NCI-H748 treated with DMSO at 0.1 percent for 48 hours (cell line): ENCODE measurements around the gene C4orf54.

Experiments
- DNase-seq: peaks from one replicate; lab custom pipeline; 2025; lab: John Stamatoyannopoulos, UW

C4orf54 gene

GRCh38 chr4:99657798-99658197 lies at the start of gene C4orf54:
TSS of gene C4orf54 (minus strand) at chr4:99657828. CDS start at chr4:99654648, 3,180 bp downstream.
- no peak for DNase-seq

- DNase-seq = no peak
These were observed 48.3 kb upstream of the C4orf54 start for GRCh38 chr4:99705891-99706290.

- DNase-seq = no peak
These were observed 39.2 kb upstream of the C4orf54 start for GRCh38 chr4:99696801-99697200.

- no peak for DNase-seq
These were observed 35.5 kb upstream of the C4orf54 start for GRCh38 chr4:99693140-99693539.

DNA sequence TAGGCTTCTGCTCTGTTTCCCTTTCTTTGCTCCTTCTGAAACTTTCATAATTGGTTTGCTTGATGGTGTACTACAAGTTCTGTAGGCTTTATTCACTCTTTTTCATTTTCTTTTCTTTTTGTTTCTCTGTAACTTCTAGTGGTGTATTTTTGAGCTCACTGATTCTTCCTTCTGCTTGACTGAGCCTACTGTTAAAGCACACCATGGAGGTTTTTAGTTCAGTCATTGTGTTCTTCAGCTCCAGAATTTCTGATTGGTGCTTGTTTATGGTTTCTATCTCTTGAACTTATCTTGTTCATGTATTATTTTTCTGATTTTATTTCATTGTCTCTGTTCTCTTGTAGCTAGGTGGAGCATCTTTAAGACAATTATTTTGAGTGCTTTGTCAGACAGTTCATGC lies 33.4 kb upstream of the C4orf54 start:
- no peak for DNase-seq

DNA sequence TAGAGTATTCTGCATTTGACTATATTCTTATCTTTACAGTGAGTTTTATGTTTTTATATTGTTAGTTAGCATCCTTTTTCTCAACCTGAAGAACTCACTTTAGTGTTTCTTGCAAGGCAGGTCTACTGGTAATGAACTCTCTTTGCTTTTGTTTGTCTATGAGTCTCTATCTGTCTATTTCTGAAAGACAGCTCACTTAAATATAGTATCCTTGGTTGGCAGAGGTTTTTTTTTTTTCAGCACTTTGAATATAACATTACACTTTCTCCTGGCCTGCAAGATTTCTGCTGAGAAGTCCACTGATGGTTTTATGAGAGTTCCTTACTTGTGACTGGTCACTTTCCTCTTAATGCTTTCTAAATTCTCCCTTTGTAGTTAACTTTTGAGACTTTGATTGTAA lies 32.8 kb upstream of the C4orf54 start:
- no peak for DNase-seq

DNA sequence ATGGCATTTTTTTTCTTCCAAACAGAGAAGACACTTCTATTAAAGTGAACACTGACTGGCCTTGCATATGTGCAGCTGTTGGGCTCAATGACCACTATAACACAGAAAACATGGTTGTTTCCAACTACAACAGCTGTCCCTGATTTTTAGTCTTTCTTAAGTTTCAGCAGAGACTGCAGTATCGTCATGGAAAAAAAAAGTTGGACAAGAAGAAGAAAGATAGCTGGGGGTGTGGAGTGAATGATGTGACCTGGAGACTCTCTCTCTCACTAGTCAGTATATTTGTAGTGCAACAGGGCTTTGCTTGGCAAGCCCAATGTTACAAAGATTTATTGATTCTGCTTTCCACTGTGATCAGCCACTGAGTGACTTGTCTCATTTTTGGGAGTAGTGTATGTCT lies 29.5 kb upstream of the C4orf54 start:
- no peak for DNase-seq

- DNase-seq = no peak
These were observed 27.6 kb upstream of the C4orf54 start for GRCh38 chr4:99685234-99685633.

DNA sequence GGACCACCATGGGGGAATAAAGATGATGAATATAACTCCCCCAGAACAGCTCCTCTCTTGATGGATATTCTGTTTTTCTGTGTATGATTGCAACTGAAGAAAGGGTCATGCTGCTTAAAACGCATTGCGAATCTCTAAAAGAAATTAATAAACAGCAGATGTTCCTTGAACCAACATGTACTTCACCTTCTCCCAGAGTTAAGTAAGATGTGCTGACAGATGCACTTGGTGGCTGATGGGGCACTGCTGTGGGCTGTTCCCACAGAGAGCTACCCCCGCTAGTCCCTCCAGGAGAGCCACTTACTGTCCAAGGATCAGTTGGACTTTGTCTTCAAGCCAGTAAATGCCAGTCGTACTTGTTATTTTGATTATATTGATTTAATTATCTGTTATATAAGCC lies 26.3 kb upstream of the C4orf54 start:
- no peak for DNase-seq

DNA sequence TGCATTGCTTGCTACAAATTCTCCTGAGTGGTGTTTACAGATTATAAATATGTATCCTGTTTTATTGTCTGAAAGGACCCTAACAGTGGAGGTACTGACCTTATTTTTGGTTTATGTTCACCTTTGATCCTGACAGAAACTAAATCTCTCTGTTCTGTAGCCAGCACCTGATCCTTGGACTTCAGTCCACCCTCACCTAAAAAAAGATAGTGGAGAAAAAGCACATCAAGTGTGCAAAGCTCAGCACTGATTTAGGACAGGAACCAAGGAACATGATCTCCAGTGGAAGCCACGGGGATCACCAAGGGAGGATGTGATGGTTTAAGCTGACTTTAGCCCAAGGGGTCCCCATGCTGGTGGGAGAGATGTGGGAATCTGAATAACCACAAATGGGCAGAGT lies 22.3 kb upstream of the C4orf54 start:
- no peak for DNase-seq

GRCh38 chr4:99679204-99679603 lies 21.6 kb upstream of the C4orf54 start:
- no peak for DNase-seq

DNA sequence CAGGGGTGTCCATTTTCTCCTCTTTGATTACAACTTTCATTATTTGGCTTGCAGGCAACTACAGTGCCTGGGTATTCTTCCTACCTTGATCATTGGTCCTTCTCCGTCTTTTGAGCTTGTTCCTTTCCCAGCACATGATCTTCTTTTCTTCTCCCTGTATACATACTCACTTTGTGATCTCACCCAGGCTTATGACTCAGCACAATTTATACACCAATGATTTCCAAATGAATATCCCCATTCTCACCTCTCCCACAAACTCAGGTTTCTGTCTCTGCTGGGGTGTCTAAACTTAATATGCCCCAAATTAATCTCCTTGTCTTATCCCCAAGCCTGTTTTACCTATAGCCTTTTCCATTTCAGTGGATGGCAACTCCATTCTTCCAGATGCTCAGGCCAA lies 19.5 kb upstream of the C4orf54 start:
- DNase-seq = no peak

- DNase-seq = no peak
These were observed 12.9 kb upstream of the C4orf54 start for GRCh38 chr4:99670409-99671073.

GRCh38 chr4:99669084-99669483 lies 11.5 kb upstream of the C4orf54 start:
- no peak for DNase-seq

DNA sequence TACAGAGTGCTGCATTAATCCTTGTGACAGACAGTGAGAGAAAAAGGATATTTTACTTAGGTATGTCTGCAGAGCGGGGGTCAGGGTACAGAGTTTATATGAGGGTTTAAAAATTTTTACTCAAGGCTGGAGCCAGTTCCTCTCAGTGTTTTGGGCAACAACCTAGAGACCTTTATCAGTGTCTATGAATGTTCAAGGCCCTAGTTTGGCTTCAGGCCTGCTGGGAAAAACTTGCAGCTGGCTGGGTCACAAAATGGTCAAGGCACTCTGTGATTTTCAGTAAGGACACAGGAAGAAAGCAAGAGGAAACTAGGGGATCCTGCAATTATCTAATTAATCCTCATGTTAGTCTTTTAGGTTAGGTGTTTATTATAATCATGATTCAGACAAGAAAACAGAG lies 10.8 kb upstream of the C4orf54 start:
- DNase-seq = no peak

DNA sequence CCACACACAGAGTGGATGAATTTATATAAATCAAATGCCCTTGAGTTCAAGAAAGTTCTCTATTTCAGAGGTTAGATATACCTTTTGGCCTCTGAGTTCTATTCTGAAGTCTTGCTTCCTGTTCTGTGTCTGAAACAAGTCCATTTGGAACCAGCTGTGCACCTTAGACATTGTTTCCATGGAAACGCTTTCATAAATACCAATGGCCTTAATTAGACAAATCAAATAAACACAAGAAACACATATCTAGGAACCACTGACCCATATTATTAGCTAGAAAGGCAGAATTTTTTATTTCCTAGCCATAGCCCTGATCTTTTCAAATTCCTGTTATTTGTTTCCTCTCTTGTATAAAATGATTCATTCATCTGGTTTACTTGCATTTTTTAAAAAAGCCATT lies 8.4 kb upstream of the C4orf54 start:
- no peak for DNase-seq

DNA sequence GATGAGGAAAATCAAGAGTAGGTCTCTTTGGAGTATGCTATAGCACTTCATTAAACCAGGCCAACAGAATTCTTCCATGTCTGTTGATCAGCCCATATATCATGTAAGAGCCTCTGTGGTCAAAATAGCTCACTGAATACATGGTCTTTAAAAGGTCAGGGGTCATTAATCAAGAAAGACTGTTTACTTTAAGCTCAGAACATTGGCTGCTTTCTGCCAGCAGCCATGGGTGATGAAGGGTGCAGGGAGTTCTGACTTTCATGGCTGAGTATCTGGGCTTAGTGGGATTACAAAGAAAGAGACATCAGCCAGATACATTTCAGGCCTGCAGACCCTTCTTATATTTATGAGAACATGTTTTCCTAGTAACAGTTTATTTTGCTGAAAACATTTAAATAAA lies 7.1 kb upstream of the C4orf54 start:
- no peak for DNase-seq

DNA sequence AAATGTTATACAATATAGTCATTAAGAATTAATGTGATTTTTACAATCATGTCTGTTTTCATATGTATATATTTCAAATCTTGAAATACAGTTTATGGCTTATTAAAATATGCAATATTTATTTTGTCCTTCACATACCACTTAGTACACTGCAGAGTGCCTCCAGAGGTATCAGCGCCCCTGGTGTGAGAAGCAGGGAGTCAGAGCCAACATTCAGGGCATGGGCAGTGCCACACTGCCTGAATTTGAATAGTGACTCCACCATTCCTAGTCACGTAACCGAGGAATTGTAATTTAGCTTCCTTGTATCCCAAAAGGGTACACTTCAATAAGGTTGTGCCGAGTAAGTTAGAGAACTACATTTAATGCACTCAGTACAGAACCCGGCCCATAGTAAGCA lies 4.3 kb upstream of the C4orf54 start:
- no peak for DNase-seq

- DNase-seq = no peak
These were observed 1.0 kb upstream of the C4orf54 start for GRCh38 chr4:99658666-99659065.

DNA sequence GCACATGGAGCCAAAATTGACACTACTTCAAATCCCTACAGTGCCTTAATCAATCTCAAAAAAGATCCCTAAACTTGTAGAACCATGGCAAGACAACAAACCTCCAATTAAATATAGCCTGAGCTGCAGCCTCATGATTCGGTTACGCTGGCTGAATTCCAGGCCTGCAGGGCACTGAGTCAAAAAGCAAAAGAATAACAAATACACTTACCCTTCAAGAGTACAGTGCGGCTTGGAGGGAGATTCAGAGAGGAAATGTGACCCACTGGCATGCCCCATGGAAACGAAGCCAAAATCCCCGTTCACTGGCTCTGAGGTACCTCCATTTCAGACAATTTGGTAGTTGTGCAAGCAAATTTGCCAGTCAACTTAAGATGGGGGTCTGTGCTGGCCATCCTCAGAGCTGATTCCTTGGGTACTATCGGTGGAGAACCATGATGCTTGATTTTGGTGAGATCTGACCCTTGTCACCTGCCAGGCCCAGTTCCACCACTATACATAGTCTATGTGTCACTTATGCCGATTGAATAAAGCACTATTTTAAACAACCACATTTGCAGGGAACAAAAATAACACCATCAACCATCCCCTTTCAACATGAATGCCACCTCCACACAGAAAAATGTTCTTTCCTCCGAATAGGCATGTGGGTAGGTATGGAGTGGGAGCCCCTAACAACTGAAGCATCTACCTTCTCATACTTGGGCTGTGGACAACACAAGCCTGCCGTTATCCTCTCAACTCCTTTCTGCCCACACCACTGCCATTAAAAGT lies 2.1 kb downstream of the C4orf54 start:
- DNase-seq = no peak

DNA sequence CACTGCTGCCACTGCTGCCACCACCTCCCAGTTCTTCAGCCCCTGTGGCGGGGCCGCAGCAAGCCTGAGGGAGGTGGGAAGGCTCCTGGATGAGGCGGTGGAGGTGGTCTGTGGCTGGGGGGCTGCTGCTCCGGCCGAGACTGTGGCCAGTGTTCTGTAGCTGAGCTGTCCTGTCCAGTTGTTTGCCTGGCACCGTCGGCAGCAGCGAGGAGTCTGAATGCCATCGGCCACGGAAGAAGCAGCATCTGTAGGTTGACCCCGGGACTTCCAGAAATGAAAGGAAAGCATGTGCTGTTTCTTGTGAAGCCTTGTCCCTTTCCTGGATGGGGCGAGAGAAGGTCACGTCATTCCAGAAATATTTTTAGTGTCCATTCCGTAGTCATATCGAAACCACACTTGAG lies 3.3 kb downstream of the C4orf54 start:
- DNase-seq = no peak

DNA sequence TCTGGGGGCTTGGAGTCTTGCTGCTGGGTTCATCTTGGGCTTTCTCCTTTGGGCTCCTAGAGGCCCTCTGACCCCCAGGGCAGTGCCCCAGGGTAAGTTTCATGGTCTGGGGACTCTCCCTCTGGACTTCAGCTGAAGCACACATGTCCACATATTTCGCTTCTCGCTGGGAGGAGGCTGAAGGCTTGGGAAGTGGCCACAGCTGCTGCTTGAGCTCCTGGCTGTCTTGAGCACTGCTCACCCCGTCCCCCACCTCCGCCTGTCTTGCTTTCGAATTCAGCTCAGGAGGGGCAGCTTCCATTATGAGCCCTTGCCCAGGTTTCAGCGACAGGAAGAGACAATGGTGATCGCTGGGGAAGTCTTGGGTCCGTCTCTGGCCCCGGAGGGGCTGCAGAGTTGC lies 3.7 kb downstream of the C4orf54 start:
- no peak for DNase-seq

GRCh38 chr4:99652596-99653436 lies 4.8 kb downstream of the C4orf54 start:
- no peak for DNase-seq
